A204.1 (cell line): ENCODE results near the gene SLC30A5.

Source experiments
- FAIRE-seq: peaks from 2 replicates; lab custom pipeline; 2012; peaks lifted over from hg19 to GRCh38; lab: Jason Lieb, UNC

SLC30A5 gene

DNA sequence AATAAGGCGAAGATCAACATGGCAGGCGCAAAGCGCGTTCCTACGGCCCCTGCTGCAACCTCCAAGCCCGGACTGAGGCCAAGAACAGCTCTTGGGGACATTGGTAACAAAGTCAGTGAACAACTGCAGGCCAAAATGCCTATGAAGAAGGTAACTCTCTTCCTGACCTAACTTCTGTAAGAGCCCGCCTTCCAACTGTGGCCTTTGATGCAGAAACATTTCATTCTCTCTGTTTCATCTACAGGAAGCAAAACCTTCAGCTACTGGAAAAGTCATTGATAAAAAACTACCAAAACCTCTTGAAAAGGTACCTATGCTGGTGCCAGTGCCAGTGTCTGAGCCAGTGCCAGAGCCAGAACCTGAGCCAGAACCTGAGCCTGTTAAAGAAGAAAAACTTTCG lies 74.1 kb downstream of the SLC30A5 start:
- no peak for FAIRE-seq

DNA sequence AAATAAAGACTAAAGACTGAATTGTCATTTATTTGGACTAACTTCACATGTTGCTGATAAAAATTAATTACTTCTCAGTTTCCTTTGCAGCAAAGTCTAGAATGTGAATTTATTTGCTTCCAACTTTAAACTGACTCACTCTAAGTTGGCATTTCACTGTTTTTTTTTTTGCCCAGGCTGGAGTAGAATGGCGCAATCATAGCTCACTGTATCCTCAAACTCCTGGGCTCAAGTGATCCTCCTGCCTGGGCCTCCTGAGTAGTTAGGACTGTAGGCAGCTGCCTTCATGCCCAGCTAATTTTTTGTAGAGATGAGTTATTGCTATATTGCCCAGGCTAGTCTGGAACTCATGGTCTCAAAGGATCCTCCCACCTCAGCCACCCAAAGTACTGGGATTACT lies 76.7 kb downstream of the SLC30A5 start:
- no peak for FAIRE-seq

DNA sequence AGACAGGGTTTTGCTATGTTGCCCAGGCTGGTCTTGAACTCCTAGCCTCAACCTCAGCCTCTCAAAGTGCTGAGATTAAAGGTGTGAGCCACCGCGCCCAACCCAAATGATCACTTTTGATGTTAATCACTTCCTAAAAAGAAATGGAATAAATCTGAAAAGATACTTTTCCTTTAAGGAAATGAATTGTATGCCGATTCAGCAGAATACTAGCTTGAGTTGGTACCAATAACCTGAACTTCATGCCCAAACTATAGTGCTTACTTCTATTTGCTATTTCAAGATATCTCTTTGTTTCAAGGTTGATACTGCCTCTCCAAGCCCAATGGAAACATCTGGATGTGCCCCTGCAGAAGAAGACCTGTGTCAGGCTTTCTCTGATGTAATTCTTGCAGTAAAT lies 77.2 kb downstream of the SLC30A5 start:
- no peak for FAIRE-seq
